HEK293T (cell line): ENCODE measurements around the gene PAPPA2.

Source experiments
- CTCF ChIA-PET: fragments of 350-600 bp; formaldehyde crosslinking; extraction: SDS; loops from one replicate; lab custom pipeline; 2021; ENCODE audit warnings: antibody characterized with exemption, inconsistent platforms; lab: Yijun Ruan, JAX
- POLR2A ChIA-PET: fragments of 350-600 bp; formaldehyde crosslinking; extraction: SDS; loops from one replicate; lab custom pipeline; 2020; ENCODE audit warnings: antibody characterized with exemption, inconsistent platforms; lab: Yijun Ruan, JAX
- DNase-seq: peaks from one replicate; pipeline ENCODE4 v3.0.0; 2012; ENCODE audit warnings: mixed read lengths; ENCODE audit errors: extremely low spot score
- ARNT ChIP-seq: fragments of 450-650 bp; IDR thresholded peaks from 2 replicates; pipeline ENCODE4 v1.6.1; 2017; ENCODE audit warnings: mild to moderate bottlenecking
- BHLHE40 ChIP-seq: fragments of 450-650 bp; IDR thresholded peaks from 2 replicates; pipeline ENCODE4 v1.6.1; 2016; ENCODE audit warnings: mild to moderate bottlenecking, moderate library complexity, borderline replicate concordance
- CTBP1 ChIP-seq: fragments of 450-650 bp; IDR thresholded peaks from 2 replicates; pipeline ENCODE4 v1.6.1; 2016; ENCODE audit warnings: borderline replicate concordance
- ELF4 ChIP-seq: fragments of 450-650 bp; IDR thresholded peaks from 2 replicates; pipeline ENCODE4 v1.6.1; 2017; ENCODE audit warnings: antibody characterized with exemption
- FOXA1 ChIP-seq: fragments of 450-650 bp; IDR thresholded peaks from 2 replicates; pipeline ENCODE4 v1.6.1; 2016; ENCODE audit warnings: mild to moderate bottlenecking
- FOXK2 ChIP-seq: fragments of 450-650 bp; IDR thresholded peaks from 2 replicates; pipeline ENCODE4 v1.6.1; 2016; ENCODE audit warnings: mild to moderate bottlenecking
- FOXM1 ChIP-seq: fragments of 450-650 bp; IDR thresholded peaks from 2 replicates; pipeline ENCODE4 v1.6.1; 2017; ENCODE audit warnings: mild to moderate bottlenecking, borderline replicate concordance
- HDGF ChIP-seq: fragments of 450-650 bp; IDR thresholded peaks from 2 replicates; pipeline ENCODE4 v1.6.1; 2017; ENCODE audit warnings: antibody characterized with exemption, borderline replicate concordance
- L3MBTL2 ChIP-seq: fragments of 450-650 bp; conservative IDR thresholded peaks from 2 replicates; pipeline ENCODE4 v1.6.1; 2016; ENCODE audit warnings: mild to moderate bottlenecking
- LEF1 ChIP-seq: fragments of 450-650 bp; IDR thresholded peaks from 2 replicates; pipeline ENCODE4 v1.6.1; 2017; ENCODE audit warnings: mild to moderate bottlenecking, borderline replicate concordance
- NFRKB ChIP-seq: fragments of 450-650 bp; IDR thresholded peaks from 2 replicates; pipeline ENCODE4 v1.6.1; 2016; ENCODE audit warnings: mild to moderate bottlenecking, moderate library complexity
- SP1 ChIP-seq: fragments of 450-650 bp; IDR thresholded peaks from 2 replicates; pipeline ENCODE4 v1.6.1; 2017
- SUZ12 ChIP-seq: fragments of 450-650 bp; IDR thresholded peaks from 2 replicates; pipeline ENCODE4 v1.6.1; 2016; ENCODE audit warnings: mild to moderate bottlenecking
- TARDBP ChIP-seq: fragments of 450-650 bp; IDR thresholded peaks from 2 replicates; pipeline ENCODE4 v1.6.1; 2016
- ZNF384 ChIP-seq: fragments of 450-650 bp; IDR thresholded peaks from 2 replicates; pipeline ENCODE4 v1.6.1; 2016
- TF ChIP-seq, protein P1 (sequence below): fragments of 450-650 bp; IDR thresholded peaks from 2 replicates; pipeline ENCODE4 v1.6.1; 2016

Gene PAPPA2

DNA sequence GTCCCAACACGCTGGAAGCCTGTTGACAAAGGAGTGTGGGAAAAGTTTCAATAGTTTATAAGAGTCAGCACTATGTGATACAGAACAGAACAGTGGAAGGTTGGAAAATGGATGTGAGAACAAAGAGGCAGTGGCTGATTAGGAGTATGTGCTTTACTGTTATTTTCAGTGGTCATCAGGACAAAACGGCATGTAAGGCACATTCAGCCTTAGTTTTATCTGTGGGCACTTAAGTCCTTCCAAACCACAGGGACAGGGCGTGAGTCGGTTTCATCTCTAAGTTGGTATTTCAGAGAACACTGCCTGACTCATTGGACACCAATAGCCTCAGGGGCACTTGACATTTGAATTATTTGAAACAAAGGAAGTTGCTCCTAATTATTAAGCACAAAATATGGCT lies 394.7 kb downstream of the PAPPA2 start:
- CTCF ChIA-PET: no interaction called here
- no peak for TF ChIP-seq ARNT
- TF ChIP-seq L3MBTL2: no peak
- TF ChIP-seq SP1: no peak
- no peak for TF ChIP-seq LEF1
- TF ChIP-seq NFRKB: no peak
- TF ChIP-seq HDGF: no peak
- no peak for TF ChIP-seq SUZ12
- no peak for TF ChIP-seq BHLHE40
- no peak for TF ChIP-seq FOXM1
- no peak for TF ChIP-seq CTBP1
- no peak for TF ChIP-seq FOXK2
- no peak for TF ChIP-seq ZNF384
- no peak for TF ChIP-seq TARDBP
- POLR2A ChIA-PET: no interaction called here
- DNase-seq: no peak

GRCh38 chr1:176858433-176858916 lies 395.5 kb downstream of the PAPPA2 start:
- CTCF ChIA-PET: no interaction called here
- no peak for DNase-seq
- POLR2A ChIA-PET: no interaction called here
- TF ChIP-seq SUZ12: no peak
- TF ChIP-seq LEF1: no peak
- TF ChIP-seq FOXM1: no peak
- no peak for TF ChIP-seq ARNT
- no peak for TF ChIP-seq CTBP1
- no peak for TF ChIP-seq ZNF384
- no peak for TF ChIP-seq ELF4
- TF ChIP-seq NFRKB: no peak
- TF ChIP-seq BHLHE40: no peak
- TF ChIP-seq, protein P1, sequence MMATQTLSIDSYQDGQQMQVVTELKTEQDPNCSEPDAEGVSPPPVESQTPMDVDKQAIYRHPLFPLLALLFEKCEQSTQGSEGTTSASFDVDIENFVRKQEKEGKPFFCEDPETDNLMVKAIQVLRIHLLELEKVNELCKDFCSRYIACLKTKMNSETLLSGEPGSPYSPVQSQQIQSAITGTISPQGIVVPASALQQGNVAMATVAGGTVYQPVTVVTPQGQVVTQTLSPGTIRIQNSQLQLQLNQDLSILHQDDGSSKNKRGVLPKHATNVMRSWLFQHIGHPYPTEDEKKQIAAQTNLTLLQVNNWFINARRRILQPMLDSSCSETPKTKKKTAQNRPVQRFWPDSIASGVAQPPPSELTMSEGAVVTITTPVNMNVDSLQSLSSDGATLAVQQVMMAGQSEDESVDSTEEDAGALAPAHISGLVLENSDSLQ: no peak
- no peak for TF ChIP-seq FOXA1

- no peak for TF ChIP-seq L3MBTL2
- no peak for TF ChIP-seq LEF1
- no peak for TF ChIP-seq SP1
- TF ChIP-seq ARNT: no peak
- no peak for TF ChIP-seq FOXK2
- TF ChIP-seq, protein P1: no peak
- no peak for TF ChIP-seq TARDBP
- TF ChIP-seq CTBP1: no peak
- TF ChIP-seq ELF4: no peak
- no peak for TF ChIP-seq NFRKB
- TF ChIP-seq SUZ12: no peak
- TF ChIP-seq BHLHE40: no peak
- no peak for TF ChIP-seq ZNF384
- no peak for TF ChIP-seq FOXM1
- no peak for TF ChIP-seq FOXA1
- no peak for TF ChIP-seq HDGF
- ChIA-PET POLR2A (no interaction called here), CTCF (interaction anchor here (0.8 kb wide), 1 partner anchor 13 kb away, joined by 3 read pairs; no protein-coding TSS in a partner anchor)
- DNase-seq: no peak
Measured at GRCh38 chr1:176863613-176864012, 400.6 kb downstream of the PAPPA2 start.

GRCh38 chr1:176864211-176864610 lies 401.2 kb downstream of the PAPPA2 start:
- TF ChIP-seq ZNF384 (no peak), NFRKB (no peak), SUZ12 (no peak), L3MBTL2 (no peak), LEF1 (no peak), FOXK2 (no peak)
- TF ChIP-seq, protein P1: no peak
- no peak for DNase-seq
- POLR2A ChIA-PET: no interaction called here
- CTCF ChIA-PET: no interaction called here

GRCh38 chr1:176866011-176866714 lies 403.2 kb downstream of the PAPPA2 start:
- ChIA-PET CTCF (no interaction called here), POLR2A (no interaction called here)
- TF ChIP-seq TARDBP (no peak), L3MBTL2 (no peak), ELF4 (no peak), ZNF384 (no peak), CTBP1 (no peak), FOXA1 (no peak), BHLHE40 (no peak), ARNT (no peak), SP1 (no peak), NFRKB (no peak), FOXM1 (no peak)
- TF ChIP-seq, protein P1: no peak
- no peak for DNase-seq
